Activated naive CD8-positive, alpha-beta T cell treated with anti-CD3 and anti-CD28 coated beads, Interleukin-2, amount 10 ng/mL, durations not matched to agents 7 days and 5 days (primary cell): ENCODE measurements around the gene LRRC57. TPM values are rescaled to one million over a fixed set of nuclear protein-coding genes. Genes with fewer than 3 reads are reported as not detected.

Experiments
- ATAC-seq: fragments of 150-1000 bp; cut with Tn5 transposase; one replicate; pipeline ENCODE4 v1.10.0; 2021; ENCODE audit warnings: low read depth, moderate library complexity
- POLR2A ChIA-PET: fragments of 350-600 bp; sonication (Branson Sonifier 250); formaldehyde crosslinking; loops from one replicate; lab custom pipeline; 2021; ENCODE audit warnings: antibody characterized with exemption; lab: Charles Lee
- DNase-seq: peaks from one replicate; pipeline ENCODE4 v3.0.0; 2021
- H3K27ac Mint-ChIP-seq: one replicate; pipeline ENCODE4 v1.8.0; 2022; ENCODE audit warnings: mild to moderate bottlenecking, mixed read lengths
- H3K27me3 Mint-ChIP-seq: one replicate; pipeline ENCODE4 v1.8.0; 2022; ENCODE audit warnings: mild to moderate bottlenecking, moderate library complexity, mixed read lengths
- H3K36me3 Mint-ChIP-seq: one replicate; pipeline ENCODE4 v1.8.0; 2021; ENCODE audit warnings: mild to moderate bottlenecking, mixed read lengths
- H3K4me1 Mint-ChIP-seq: one replicate; pipeline ENCODE4 v1.8.0; 2021; ENCODE audit warnings: mixed read lengths
- H3K4me3 Mint-ChIP-seq: one replicate; pipeline ENCODE4 v1.8.0; 2022; ENCODE audit warnings: mild to moderate bottlenecking, moderate library complexity, mixed read lengths
- H3K9me3 Mint-ChIP-seq: one replicate; pipeline ENCODE4 v1.8.0; 2021; ENCODE audit warnings: mixed read lengths
- total RNA-seq, 2 experiments: library from RNA; stranded (reverse); gene quantifications; one replicate each; pipeline ENCODE4 v1.2.3, GENCODE V29; 2021

The LRRC57 gene
- total RNA-seq, 2 experiments from 2014 or later: 24.5 to 25.8 TPM

GRCh38 chr15:42495361-42496212 lies 53.0 kb downstream of the LRRC57 start, which contains the start of gene SNAP23:
Gene SNAP23 (plus strand): TSS chr15:42495634. CDS start chr15:42511847, 16,213 bp downstream.
- peak; percentile 84 for DNase-seq
- POLR2A ChIA-PET: interaction anchor here (1.1 to 1.7 kb wide), 4 partner anchors 10 to 287 kb away, joined by 3 to 4 read pairs (median 3); partner anchors contain the start of genes STARD9 and VPS39
- ATAC-seq: peak; percentile 94
- Mint-ChIP-seq H3K27ac (peak within 1 kb of the TSS; percentile 93), H3K27me3 (no peaks in the 10 kb centered on the region), H3K4me1 (peaks cover 35% of the 10 kb centered on the region), H3K9me3 (no peaks in the 10 kb centered on the region), H3K4me3 (peak within 1 kb of the TSS; percentile 96), H3K36me3 (peaks cover 2% of the 10 kb centered on the region)

DNA sequence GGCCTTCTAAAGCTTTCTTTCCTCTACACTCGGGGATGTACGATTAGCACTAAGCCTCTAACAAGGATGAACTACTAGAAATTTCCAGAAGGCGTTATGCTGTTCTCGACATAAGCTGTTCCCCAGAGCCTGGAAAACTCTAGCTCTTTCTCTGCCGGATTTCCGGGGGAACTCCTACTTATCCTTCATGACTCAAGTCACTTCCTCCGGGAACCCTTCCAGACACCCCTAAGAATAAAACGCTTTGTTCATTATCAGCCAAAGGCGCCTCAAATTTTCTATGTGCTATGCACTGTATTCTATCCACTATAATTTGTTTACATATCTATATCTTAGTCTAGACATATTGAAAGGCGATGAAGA lies 53.6 kb downstream of the LRRC57 start:
- Mint-ChIP-seq H3K9me3 (no peaks in the 10 kb centered on the region), H3K27ac (peak overlapping the region; percentile 93), H3K4me3 (peak overlapping the region; percentile 96), H3K4me1 (peaks cover 34% of the 10 kb centered on the region), H3K36me3 (peaks cover 2% of the 10 kb centered on the region), H3K27me3 (no peaks in the 10 kb centered on the region)
- DNase-seq (no peak), ATAC-seq (no peak)
- POLR2A ChIA-PET: interaction anchor here (1.1 to 1.7 kb wide), 3 partner anchors 9 to 287 kb away, joined by 3 to 4 read pairs (median 3); partner anchors contain the start of gene VPS39

- H3K4me3 Mint-ChIP-seq: peak overlapping the region; percentile 26
- no peak for ATAC-seq
- POLR2A ChIA-PET: interaction anchor here (1.0 kb wide), 1 partner anchor 54 kb away, joined by 3 read pairs; no protein-coding TSS in a partner anchor
Measured at GRCh38 chr15:42493679-42494078, 54.9 kb downstream of the LRRC57 start.

GRCh38 chr15:42491539-42492225 lies 56.9 kb downstream of the LRRC57 start:
- Mint-ChIP-seq H3K9me3 (no peaks in the 10 kb centered on the region), H3K27me3 (no peaks in the 10 kb centered on the region), H3K36me3 (peaks cover 2% of the 10 kb centered on the region), H3K4me1 (peaks cover 37% of the 10 kb centered on the region), H3K4me3 (peak overlapping the region; percentile 98), H3K27ac (peak overlapping the region; percentile 93)
- POLR2A ChIA-PET: interaction anchor here (0.6 to 1.5 kb wide), 9 partner anchors 9 to 951 kb away, joined by 3 to 16 read pairs (median 5); partner anchors contain the start of genes GANC, HAUS2, LRRC57 and STARD9
- ATAC-seq: no peak
- DNase-seq: no peak

More at GRCh38 chr15:42493679-42494078, 54.9 kb downstream of the LRRC57 start:
- Mint-ChIP-seq H3K36me3 (peaks cover 2% of the 10 kb centered on the region), H3K27me3 (no peaks in the 10 kb centered on the region), H3K9me3 (no peaks in the 10 kb centered on the region), H3K27ac (peak overlapping the region; percentile 69), H3K4me1 (peaks cover 32% of the 10 kb centered on the region)
- DNase-seq: no peak

DNA sequence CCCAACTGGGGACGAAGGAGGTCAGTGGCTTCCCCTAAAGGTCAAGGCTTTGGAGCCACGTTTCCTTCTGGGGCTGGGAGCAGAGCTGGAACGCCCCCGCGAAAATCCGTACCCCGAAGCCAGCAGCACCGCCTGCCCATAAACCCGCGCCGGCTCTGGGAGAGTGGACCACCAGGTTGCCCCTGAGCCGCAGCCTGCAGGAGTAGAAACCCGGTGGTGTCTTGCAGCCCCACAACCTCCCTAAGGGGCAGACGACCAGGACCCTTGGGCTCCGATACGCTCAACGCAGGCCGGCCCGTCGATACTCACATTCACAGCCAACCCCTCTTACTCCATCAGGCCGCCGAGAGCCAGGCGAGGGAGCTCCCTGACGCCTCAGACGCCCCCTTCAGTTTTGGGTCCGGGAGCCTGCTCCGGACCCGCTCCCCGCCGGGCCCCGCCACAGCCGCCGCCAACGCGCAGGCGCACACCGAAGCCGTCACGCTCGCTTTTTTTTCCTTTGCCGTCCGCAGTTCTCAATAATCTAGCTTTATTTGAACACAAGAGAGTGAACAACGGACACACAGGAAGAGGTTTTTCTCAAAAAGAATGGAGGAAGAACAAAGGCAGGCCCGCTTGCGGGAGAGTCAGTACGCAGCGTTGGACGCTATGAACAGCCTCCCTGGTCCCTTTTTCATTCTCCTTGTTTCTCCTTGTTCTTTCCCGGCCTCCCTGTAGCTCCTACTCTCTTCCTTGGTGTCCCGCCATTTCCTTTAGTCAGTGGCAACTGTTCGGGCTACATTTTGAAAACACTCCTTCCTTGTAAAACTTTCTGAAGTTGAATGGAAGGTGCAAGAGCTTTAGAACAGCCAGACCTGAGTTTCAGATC lies 57.7 kb downstream of the LRRC57 start, which contains the start of gene ZNF106:
Gene ZNF106 (minus strand): TSS at position 471 of the 868 bp plus-strand sequence. CDS start 18,852 bp downstream, outside the sequence.
- Mint-ChIP-seq H3K4me3 (peak within 1 kb of the TSS; percentile 98), H3K36me3 (peaks cover 2% of the 10 kb centered on the region), H3K27me3 (no peaks in the 10 kb centered on the region), H3K4me1 (peaks cover 29% of the 10 kb centered on the region), H3K27ac (peak within 1 kb of the TSS; percentile 93), H3K9me3 (no peaks in the 10 kb centered on the region)
- ATAC-seq: peak; percentile 64
- peak; percentile 91 for DNase-seq
- POLR2A ChIA-PET: interaction anchor here (0.6 to 1.5 kb wide), 13 partner anchors 10 to 951 kb away, joined by 3 to 16 read pairs (median 4); partner anchors contain the start of genes GANC, HAUS2, LRRC57 and STARD9

- Mint-ChIP-seq H3K27me3 (no peaks in the 10 kb centered on the region), H3K4me1 (peaks cover 28% of the 10 kb centered on the region), H3K4me3 (peak overlapping the region; percentile 98), H3K27ac (peak overlapping the region; percentile 93), H3K36me3 (peaks cover 2% of the 10 kb centered on the region), H3K9me3 (no peaks in the 10 kb centered on the region)
- ATAC-seq (no peak), DNase-seq (no peak)
- POLR2A ChIA-PET: interaction anchor here (0.7 to 1.5 kb wide), 8 partner anchors 10 to 282 kb away, joined by 3 to 16 read pairs (median 4); partner anchors contain the start of genes GANC, HAUS2, LRRC57 and TMEM87A
Measured at GRCh38 chr15:42490291-42490670, 58.3 kb downstream of the LRRC57 start.

Other genes with a start within 250 kb of the LRRC57 start
- gene CAPN3, start 189.3 kb downstream of the LRRC57 start, total RNA-seq: 10 to 100 TPM in 1 of 2 experiments, 1 to 10 TPM in 1; 8.3 to 10.1 TPM
- gene ZNF106, start 57.7 kb downstream of the LRRC57 start, total RNA-seq: 10 to 100 TPM; 50.9 to 51.8 TPM
- gene SNAP23, start 53.2 kb downstream of the LRRC57 start, total RNA-seq: 10 to 100 TPM; 47.6 to 57.9 TPM
- gene HAUS2, start within 50 bp of the LRRC57 start, total RNA-seq: 10 to 100 TPM; 28.7 to 30.2 TPM
- gene STARD9, start 26.8 kb upstream of the LRRC57 start, total RNA-seq: 10 to 100 TPM; 14.0 to 16.1 TPM
- gene CDAN1, start 188.3 kb upstream of the LRRC57 start, total RNA-seq: 10 to 100 TPM; 33.2 to 35.7 TPM